Adipocyte (in vitro differentiated cells): ENCODE measurements around the gene MOB1A.
A peak's percentile ranks its signal among the peaks of the same experiment; 100 is the strongest.

Source experiments
- DNase-seq: peaks from one replicate; pipeline ENCODE4 v3.0.0-alpha.2; 2015; ENCODE audit warnings: low read depth
- H3K27me3 ChIP-seq: replicated peaks from 2 replicates; pipeline ENCODE4 v1.7.0; 2013; ENCODE audit warnings: mild to moderate bottlenecking, low read length, moderate library complexity; ENCODE audit not compliant: control insufficient read depth, insufficient read depth
- H3K36me3 ChIP-seq: 2 replicates; pipeline ENCODE4 v1.7.0; 2013; ENCODE audit warnings: low read length, mild to moderate bottlenecking, moderate library complexity; ENCODE audit not compliant: control insufficient read depth, insufficient read depth, severe bottlenecking
- H3K4me1 ChIP-seq: 2 replicates; pipeline ENCODE4 v1.7.0; 2013; ENCODE audit warnings: mild to moderate bottlenecking, low read length, moderate library complexity; ENCODE audit not compliant: control insufficient read depth, insufficient read depth
- H3K4me3 ChIP-seq: 2 replicates; pipeline ENCODE4 v1.7.0; 2013; ENCODE audit warnings: mild to moderate bottlenecking, low read length, moderate library complexity
- H3K9ac ChIP-seq: 2 replicates; pipeline ENCODE4 v1.7.0; 2013; ENCODE audit warnings: mild to moderate bottlenecking, low read length, moderate library complexity
- H3K9me3 ChIP-seq: 2 replicates; pipeline ENCODE4 v1.7.0; 2013; ENCODE audit warnings: mild to moderate bottlenecking, low read length, moderate library complexity; ENCODE audit not compliant: control insufficient read depth

MOB1A gene

DNA sequence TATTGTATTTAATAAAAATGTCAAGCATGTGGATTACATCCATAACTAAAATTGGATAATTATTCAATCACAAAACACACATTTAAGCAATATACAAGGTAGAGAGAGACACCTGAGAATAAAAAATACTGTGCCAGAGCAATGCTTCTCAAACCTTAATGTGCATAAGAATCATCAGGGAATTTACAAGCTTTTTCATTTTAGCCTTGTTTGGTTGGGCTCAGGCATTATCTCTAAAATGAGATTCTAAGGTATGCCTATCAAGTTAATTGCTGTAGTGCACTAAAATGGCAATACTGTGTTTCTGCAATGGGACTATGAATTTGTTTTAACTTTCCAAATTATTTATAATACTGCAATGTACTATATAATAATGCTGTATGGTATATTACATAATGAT, 983 bp downstream of the MOB1A start:
- Histone ChIP-seq H3K9ac (peak overlapping the region; percentile 95), H3K9me3 (no peaks in the 10 kb centered on the region), H3K36me3 (no peaks in the 10 kb centered on the region), H3K27me3 (no peaks in the 10 kb centered on the region), H3K4me1 (peaks cover 21% of the 10 kb centered on the region), H3K4me3 (peak overlapping the region; percentile 85)
- DNase-seq = peak; percentile 19

DNA sequence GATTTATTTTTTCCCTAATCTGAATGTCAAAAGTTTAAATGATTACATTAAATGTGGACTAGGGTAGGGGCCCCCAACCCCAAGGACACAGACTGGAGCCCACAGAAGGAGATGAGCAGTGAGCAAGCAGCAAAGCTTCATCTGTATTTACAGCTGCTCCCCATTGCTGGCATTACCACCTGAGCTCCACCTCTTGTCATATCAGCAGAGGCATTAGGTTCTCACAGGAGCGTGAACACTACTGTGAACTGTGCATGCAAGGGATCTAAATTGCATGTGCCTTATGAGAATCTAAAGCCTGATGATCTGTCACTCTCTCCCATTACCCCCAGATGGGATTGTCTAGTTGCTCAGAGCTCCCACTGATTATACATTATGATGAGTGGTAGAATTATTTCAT, 3.8 kb downstream of the MOB1A start:
- H3K9me3 ChIP-seq = no peaks in the 10 kb centered on the region
- H3K36me3 ChIP-seq = peaks cover 23% of the 10 kb centered on the region
- no peak for DNase-seq
- no peaks in the 10 kb centered on the region for H3K27me3 ChIP-seq
- H3K9ac ChIP-seq = no peak overlapping the region
- H3K4me3 ChIP-seq = no peak overlapping the region
- peaks cover 21% of the 10 kb centered on the region for H3K4me1 ChIP-seq

DNA sequence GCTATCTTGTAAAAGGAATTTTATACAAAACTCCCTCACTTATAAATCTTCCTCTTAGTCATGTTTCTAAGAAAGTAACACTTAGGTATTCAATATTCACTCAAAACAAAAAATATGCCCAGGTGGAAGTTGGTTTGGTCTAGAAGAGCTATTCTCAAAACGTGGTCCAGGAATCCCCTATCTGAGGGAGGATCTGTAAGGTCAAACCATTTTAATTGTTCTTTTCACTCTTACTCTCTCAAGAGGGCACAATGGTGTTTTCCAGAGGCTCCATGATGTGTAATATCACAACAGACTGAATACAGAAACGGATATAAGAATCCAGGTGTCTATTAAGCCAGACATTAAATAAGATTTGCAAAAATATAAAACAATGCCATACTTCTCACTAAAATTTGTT, 9.9 kb downstream of the MOB1A start:
- H3K4me1 ChIP-seq = peaks cover 4% of the 10 kb centered on the region
- H3K9me3 ChIP-seq = no peaks in the 10 kb centered on the region
- no peak for DNase-seq
- peaks cover 84% of the 10 kb centered on the region for H3K36me3 ChIP-seq
- no peak overlapping the region for H3K4me3 ChIP-seq
- no peak overlapping the region for H3K9ac ChIP-seq
- no peaks in the 10 kb centered on the region for H3K27me3 ChIP-seq

DNA sequence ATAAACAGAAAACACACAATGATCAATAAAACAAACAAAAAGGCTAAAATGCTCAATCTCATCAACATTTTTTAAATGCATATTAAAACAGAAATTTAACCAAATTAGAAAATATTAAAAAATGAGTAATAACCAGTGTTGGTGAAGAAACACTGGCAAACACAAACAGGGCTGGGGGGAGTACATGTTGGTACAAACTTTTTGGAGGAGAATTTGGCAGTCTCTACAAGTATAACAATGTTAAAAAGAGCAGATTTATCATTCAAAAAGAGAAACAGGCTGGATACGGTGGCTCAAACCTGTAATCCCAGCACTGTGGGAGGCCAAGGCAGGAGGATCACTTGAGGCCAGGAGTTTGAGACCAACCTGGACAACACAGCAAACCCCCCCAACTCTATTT, 13.9 kb downstream of the MOB1A start:
- no peak for DNase-seq
- Histone ChIP-seq H3K9ac (no peak overlapping the region), H3K27me3 (no peaks in the 10 kb centered on the region), H3K9me3 (no peaks in the 10 kb centered on the region), H3K4me1 (no peaks in the 10 kb centered on the region), H3K36me3 (peaks cover 89% of the 10 kb centered on the region), H3K4me3 (no peak overlapping the region)

DNA sequence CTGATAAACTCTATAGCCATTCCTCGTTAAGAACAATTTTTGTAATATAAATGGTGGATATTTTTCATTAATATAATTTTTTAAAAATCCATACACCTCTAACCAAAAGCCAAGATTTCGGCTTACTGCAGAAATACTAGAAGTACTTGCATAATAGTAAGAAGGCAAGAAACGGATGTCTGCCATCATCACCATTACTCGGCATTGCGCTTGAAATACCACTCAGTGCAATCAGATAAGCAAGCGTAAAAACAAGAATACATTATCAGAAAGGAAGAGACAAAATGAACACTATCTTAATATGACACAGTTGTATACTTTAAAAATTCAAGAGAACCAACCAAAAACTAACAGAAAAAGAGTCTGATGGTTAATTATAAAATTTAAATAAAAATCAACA, 15.7 kb downstream of the MOB1A start:
- DNase-seq = no peak
- no peak overlapping the region for H3K4me3 ChIP-seq
- no peaks in the 10 kb centered on the region for H3K27me3 ChIP-seq
- no peaks in the 10 kb centered on the region for H3K9me3 ChIP-seq
- peaks cover 87% of the 10 kb centered on the region for H3K36me3 ChIP-seq
- H3K9ac ChIP-seq = no peak overlapping the region
- H3K4me1 ChIP-seq = no peaks in the 10 kb centered on the region

DNA sequence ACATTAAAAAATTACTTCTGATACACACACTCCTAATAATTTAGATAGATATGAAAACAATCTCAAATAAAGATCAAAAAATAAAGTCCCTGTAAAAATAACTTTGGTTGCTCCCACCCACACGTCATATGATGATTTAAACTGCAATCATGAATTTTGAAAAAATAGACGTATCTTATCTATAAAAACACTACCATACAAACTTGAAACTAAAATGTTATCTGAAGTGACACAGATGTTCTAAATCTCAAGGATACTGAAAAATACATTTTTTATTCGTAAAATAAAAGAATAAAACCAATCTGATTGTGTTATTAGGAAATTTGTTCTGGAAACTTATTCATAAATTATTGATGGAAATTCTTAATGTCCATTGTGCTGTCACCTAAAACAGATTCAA, 22.8 kb downstream of the MOB1A start:
- Histone ChIP-seq H3K9me3 (no peaks in the 10 kb centered on the region), H3K36me3 (peaks cover 85% of the 10 kb centered on the region), H3K4me1 (no peaks in the 10 kb centered on the region), H3K9ac (no peak overlapping the region), H3K4me3 (no peak overlapping the region), H3K27me3 (no peaks in the 10 kb centered on the region)
- DNase-seq = no peak

DNA sequence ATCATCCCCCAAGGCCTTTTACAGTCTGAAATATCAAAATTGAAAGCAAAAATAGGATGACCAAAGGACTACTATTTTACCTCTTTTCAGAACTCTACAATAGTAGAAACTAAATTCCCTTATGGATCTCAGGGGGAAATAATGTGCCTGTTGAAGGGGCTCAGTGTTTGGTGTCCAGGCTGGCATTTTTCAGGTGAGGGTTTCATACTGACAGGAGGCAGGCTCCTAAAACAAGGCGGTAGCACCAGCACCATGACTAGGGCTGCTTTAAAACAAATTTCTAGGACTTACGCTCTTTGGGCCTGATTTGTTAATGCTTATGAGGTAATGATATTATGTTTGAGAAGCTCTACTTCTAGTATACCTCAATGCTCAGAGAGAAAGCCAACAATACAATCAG, 25.7 kb downstream of the MOB1A start:
- Histone ChIP-seq H3K4me3 (no peak overlapping the region), H3K4me1 (peaks cover 5% of the 10 kb centered on the region), H3K9ac (no peak overlapping the region), H3K9me3 (no peaks in the 10 kb centered on the region), H3K27me3 (no peaks in the 10 kb centered on the region), H3K36me3 (peaks cover 69% of the 10 kb centered on the region)
- no peak for DNase-seq

DNA sequence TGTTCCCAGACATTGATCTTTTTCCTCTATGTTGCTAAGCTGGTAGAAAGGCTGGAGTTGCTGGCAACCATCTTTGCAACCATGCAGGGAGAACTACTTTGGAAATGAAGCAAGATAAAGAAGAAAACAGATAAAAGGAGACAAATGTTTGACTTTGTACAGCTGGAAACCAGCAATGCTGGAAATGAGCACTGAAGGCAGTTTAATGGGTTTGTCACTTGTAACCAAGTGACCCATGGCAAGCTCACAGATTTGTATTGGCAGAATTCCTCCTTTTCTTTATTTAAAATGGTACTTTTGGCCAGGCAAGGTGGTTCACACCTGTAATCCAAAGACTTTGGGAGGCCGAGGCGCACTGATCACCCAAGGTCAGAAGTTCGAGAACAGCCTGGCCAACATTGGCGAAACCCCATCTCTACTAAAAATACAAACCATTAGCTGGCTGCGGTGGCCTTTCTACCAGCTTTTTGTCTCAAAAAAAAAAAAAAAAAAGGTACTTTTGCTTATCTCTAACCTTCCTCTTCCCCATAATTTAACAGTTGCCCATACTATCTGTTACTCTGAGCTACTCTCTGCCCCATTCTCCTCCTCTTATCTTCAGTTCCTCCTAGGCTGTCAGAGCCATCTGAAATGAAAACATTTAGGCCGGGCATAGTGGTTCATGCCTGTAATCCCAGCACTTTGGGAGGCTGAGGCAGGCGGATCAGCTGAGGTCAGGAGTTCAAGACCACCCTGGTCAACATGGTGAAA, 28.9 kb downstream of the MOB1A start:
- DNase-seq = no peak
- Histone ChIP-seq H3K9me3 (no peaks in the 10 kb centered on the region), H3K4me3 (no peak overlapping the region), H3K4me1 (peaks cover 16% of the 10 kb centered on the region), H3K27me3 (no peaks in the 10 kb centered on the region), H3K36me3 (peaks cover 37% of the 10 kb centered on the region), H3K9ac (no peak overlapping the region)

DNA sequence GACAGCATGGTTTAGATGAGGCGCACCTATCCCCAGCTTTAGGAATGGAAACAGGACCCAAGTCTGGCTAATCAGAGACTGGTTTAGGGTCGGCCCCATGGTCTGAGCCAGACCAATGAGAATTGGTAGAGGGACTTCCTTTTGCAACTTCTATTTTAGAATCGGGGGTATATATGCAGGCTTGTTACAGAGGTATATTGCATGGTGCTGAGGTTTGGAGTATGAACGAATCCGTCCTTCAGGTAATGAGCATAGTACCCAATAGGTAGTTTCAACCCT, 29.5 kb downstream of the MOB1A start:
- H3K4me3 ChIP-seq = no peak overlapping the region
- H3K4me1 ChIP-seq = peaks cover 16% of the 10 kb centered on the region
- DNase-seq = no peak
- no peaks in the 10 kb centered on the region for H3K9me3 ChIP-seq
- no peaks in the 10 kb centered on the region for H3K27me3 ChIP-seq
- peaks cover 35% of the 10 kb centered on the region for H3K36me3 ChIP-seq
- H3K9ac ChIP-seq = no peak overlapping the region

DNA sequence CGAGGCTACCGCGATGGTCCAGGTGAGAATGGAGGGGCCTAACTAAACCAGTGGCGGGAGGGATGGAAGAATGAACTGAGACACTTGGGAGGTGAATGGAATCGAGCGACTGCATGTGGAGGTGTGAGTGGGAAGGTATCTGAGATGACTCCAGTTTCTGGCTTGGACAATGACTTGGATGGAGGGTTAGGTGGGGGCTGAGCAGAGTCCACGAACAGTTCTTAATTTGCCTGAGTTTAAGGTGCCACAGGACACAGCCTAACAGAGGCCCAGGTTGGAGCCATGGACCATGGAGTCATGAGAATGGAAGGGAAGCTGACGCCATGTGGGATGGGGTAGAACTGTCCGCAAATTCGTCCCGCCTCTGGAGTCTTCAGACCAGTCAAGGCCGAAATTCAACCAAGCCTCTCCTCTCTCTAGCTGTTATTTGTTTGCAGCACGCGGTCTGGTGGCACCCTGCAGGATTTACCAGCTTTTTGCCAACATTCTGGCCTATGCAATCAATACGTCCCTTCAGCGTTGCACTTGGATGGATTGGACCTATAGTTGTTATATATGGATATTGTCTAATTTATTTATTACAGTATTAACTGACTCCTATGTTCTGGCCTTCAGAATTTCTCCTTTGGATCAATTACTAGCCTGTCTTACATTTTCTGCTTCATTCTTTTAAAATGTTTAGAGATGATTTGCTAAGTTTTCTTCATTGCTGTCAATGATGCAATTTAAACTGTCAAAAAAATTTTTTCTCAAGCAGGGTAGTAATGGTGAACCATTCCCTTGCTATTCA, 30.0 kb downstream of the MOB1A start:
- Histone ChIP-seq H3K36me3 (peaks cover 31% of the 10 kb centered on the region), H3K4me3 (peak overlapping the region; percentile 85), H3K9me3 (no peaks in the 10 kb centered on the region), H3K9ac (peak overlapping the region; percentile 82), H3K27me3 (no peaks in the 10 kb centered on the region), H3K4me1 (peaks cover 16% of the 10 kb centered on the region)
- no peak for DNase-seq

DNA sequence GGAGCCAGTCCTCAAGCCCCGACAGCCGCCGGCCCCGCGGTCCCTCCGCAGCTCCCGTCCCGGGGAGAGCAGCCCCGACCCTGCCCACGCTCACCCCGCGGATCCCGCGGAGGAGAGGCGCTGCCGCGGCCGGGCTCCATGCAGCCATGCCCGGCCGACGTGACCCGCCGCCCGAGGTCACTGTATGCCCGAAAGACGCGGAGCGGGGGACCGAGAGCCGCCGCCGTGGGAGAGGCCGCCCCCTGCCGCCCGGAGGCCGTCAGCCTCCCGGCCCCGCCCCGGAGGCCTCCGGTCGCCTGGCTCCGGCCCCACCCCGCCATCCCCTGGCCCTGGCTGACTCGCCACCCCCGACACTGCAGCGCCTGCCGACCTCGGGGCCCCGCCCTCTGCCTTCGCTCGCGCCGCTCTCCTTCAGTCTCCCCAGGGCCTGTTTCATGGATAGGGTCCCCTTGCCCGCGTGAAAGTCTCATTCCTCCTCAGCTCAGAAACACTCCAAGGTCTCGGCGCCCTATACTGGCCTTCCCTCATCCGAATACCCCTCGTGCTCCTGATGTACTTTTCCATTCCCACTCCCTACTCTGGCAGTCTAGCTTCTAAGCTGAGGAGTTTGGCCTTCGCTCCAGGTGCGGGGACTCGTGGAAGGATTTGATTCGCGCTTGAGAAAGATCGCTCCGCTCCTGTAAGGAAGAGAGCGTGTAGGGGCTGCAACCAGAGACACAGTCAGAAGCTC, 30.8 kb downstream of the MOB1A start, which contains the start of gene BOLA3:
BOLA3 (minus strand) TSS at position 186 of the 730 bp plus-strand sequence; CDS start at position 148, 38 bp downstream.
- no peaks in the 10 kb centered on the region for H3K9me3 ChIP-seq
- H3K4me3 ChIP-seq = peak within 1 kb of the TSS; percentile 85
- no peaks in the 10 kb centered on the region for H3K27me3 ChIP-seq
- peak; percentile 93 for DNase-seq
- H3K9ac ChIP-seq = peak within 1 kb of the TSS; percentile 82
- H3K36me3 ChIP-seq = peaks cover 23% of the 10 kb centered on the region
- H3K4me1 ChIP-seq = peaks cover 16% of the 10 kb centered on the region
